BLaER1 treated with 17β-estradiol and CSF1 and Interleukin-3, amounts not matched to agents 10 nM and 100 nM (cell line): Measurements from ENCODE around the gene ATF7.
A peak's percentile ranks its signal among the peaks of the same experiment; 100 is the strongest.
"Not testable (repeated sequence)": the region's sequence is repeated elsewhere in the genome, so short reads cannot be mapped to it uniquely, and the experiment has no call there.

Source experiments
- H3K27ac ChIP-seq, 11 experiments: shearing (Covaris generic); formaldehyde crosslinking; 2 replicates each; pipeline ENCODE4 v1.8.1; 2022
- H3K27me3 ChIP-seq, 11 experiments: shearing (Covaris generic); formaldehyde crosslinking; 2 replicates each; pipeline ENCODE4 v1.8.1; 2022
- H3K36me3 ChIP-seq, 11 experiments: shearing (Covaris generic); formaldehyde crosslinking; 2 replicates each; pipeline ENCODE4 v1.8.1; 2022
- H3K4me1 ChIP-seq, 10 experiments: shearing (Covaris generic); formaldehyde crosslinking; 2 replicates each; pipeline ENCODE4 v1.8.1; 2022
- H3K4me2 ChIP-seq, 11 experiments: shearing (Covaris generic); formaldehyde crosslinking; 2 replicates each; pipeline ENCODE4 v1.8.1; 2022
- H3K4me3 ChIP-seq, 10 experiments: shearing (Covaris generic); formaldehyde crosslinking; 2 replicates each; pipeline ENCODE4 v1.8.1; 2022
- H3K9ac ChIP-seq, 11 experiments: shearing (Covaris generic); formaldehyde crosslinking; 2 replicates each; pipeline ENCODE4 v1.8.1; 2022
- H3K9me3 ChIP-seq, 11 experiments: shearing (Covaris generic); formaldehyde crosslinking; replicated peaks in 1 of 11; 2 replicates each; pipeline ENCODE4 v1.8.1; 2022
- H4K20me1 ChIP-seq, 11 experiments: shearing (Covaris generic); formaldehyde crosslinking; 2 replicates each; pipeline ENCODE4 v1.8.1; 2022
- Cebpa-rat ChIP-seq, 11 experiments: shearing (Covaris generic); IDR thresholded peaks; 2 replicates each; pipeline ENCODE4 v1.8.1; 2022

ATF7 gene

DNA sequence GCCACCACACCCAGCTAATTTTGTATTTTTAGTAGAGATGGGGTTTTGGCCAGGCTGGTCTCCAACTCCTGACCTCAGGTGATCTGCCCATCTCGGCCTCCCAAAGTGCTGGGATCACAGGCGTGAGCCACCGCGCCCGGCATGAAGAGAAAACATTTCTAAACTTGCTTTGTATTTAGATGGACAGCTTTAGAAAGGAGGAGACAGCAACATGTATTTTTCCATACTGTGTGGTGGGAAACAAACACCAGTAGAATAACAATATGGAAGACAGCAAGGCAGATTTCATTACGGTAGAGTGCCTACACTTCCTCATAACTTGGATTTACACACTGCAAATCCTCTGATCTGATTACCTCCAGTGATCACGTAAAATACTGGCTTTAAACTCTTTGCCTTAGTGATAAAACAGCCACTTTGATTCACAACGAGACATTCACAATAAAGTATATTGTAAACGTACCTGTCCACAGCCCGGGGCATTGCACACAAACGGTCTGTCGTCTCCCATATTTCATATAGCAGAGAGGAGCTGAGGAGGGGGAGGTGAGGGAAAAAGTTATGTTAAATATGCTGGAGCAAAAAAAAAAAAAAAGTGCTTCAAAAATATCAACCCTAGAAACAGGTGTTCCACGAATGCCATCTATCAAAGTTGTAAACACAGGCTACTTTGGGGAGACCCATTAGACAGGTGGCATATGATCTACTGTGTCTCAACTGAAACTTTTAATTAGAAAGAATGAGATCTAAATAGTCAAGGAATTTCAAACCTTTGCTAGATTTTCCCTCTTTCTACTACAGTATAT lies 25.5 kb downstream of the ATF7 start:
- H3K4me3 ChIP-seq = no peak overlapping the region
- H3K27me3 ChIP-seq = no peaks in the 10 kb centered on the region
- peaks cover 39 to 67% (median 51%) of the 10 kb centered on the region in 10 experiments for H3K4me1 ChIP-seq
- H3K36me3 ChIP-seq = peaks cover 10 to 38% (median 33%) of the 10 kb centered on the region in 11 experiments
- H3K4me2 ChIP-seq = peak overlapping the region; percentile 68 to 95 (median 84)
- H3K9me3 ChIP-seq = peaks cover 0 to 16% (median 11%) of the 10 kb centered on the region in 11 experiments; a peak in 11 of 22 replicates
- H3K27ac ChIP-seq = peak overlapping the region in 2 of 11 experiments; percentile 56 to 66; a peak in 5 of 22 replicates
- H4K20me1 ChIP-seq = peaks cover 0 to 52% (median 0%) of the 10 kb centered on the region in 11 experiments; a peak in 5 of 22 replicates
- H3K9ac ChIP-seq = no peak overlapping the region
- no peak for TF ChIP-seq Cebpa-rat (IDR thresholded peaks at IDR 0.05)

DNA sequence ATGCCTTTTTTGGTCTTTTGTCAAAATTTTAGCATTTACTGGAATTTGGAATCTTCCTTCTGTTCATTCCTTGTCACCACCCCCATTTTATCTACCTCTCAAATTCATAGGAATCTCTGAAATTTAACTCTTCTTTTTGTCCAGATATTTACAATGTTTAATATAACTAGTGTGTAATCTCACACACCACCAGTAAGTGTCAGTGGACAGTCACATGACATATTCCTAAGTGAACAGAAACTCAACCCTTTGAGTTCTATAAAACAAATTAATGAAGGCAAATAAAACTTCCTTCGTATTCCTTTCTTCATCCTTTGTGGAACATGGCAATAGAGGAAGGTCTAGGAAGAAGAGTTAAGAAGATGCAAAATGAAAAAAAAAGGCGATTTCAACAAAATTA lies 26.6 kb downstream of the ATF7 start:
- H3K4me3 ChIP-seq = no peak overlapping the region
- H3K9ac ChIP-seq = no peak overlapping the region
- H4K20me1 ChIP-seq = peaks cover 0 to 54% (median 0%) of the 10 kb centered on the region in 11 experiments; a peak in 5 of 22 replicates
- no peaks in the 10 kb centered on the region for H3K27me3 ChIP-seq
- no peak overlapping the region for H3K27ac ChIP-seq
- TF ChIP-seq Cebpa-rat (IDR thresholded peaks at IDR 0.05) = no peak
- no peak overlapping the region for H3K4me2 ChIP-seq
- peaks cover 0 to 16% (median 11%) of the 10 kb centered on the region in 11 experiments; a peak in 11 of 22 replicates for H3K9me3 ChIP-seq
- peaks cover 10 to 43% (median 37%) of the 10 kb centered on the region in 11 experiments for H3K36me3 ChIP-seq
- peaks cover 38 to 63% (median 50%) of the 10 kb centered on the region in 10 experiments for H3K4me1 ChIP-seq

DNA sequence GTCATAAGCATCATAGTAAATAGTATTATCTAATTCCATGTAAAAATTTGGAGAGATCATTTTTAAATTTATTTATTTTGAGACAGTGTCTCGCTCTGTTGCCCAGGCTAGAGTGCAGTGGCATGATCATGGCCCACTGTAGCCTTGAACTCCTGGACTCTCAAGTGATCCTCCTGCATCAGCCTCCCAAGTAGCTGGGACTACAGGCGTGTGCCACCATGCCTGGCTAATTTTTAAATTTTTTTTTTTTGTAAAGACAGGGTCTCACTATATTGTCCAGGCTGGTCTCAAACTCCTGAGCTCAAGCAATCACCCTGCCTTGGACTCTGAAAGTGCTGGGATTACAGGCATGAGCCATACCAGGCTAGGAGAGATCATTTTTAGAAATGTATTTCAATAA lies 27.2 kb downstream of the ATF7 start:
- H3K4me2 ChIP-seq, H3K4me3 ChIP-seq, H3K9ac ChIP-seq, H3K27ac ChIP-seq, H3K27me3 ChIP-seq: not testable (repeated sequence)
- Histone ChIP-seq H3K4me1 (peaks cover 35 to 57% (median 47%) of the 10 kb centered on the region in 10 experiments), H4K20me1 (peaks cover 0 to 51% (median 0%) of the 10 kb centered on the region in 11 experiments; a peak in 5 of 22 replicates), H3K9me3 (peaks cover 0 to 16% (median 11%) of the 10 kb centered on the region in 11 experiments; a peak in 11 of 22 replicates), H3K36me3 (peaks cover 10 to 43% (median 37%) of the 10 kb centered on the region in 11 experiments)

DNA sequence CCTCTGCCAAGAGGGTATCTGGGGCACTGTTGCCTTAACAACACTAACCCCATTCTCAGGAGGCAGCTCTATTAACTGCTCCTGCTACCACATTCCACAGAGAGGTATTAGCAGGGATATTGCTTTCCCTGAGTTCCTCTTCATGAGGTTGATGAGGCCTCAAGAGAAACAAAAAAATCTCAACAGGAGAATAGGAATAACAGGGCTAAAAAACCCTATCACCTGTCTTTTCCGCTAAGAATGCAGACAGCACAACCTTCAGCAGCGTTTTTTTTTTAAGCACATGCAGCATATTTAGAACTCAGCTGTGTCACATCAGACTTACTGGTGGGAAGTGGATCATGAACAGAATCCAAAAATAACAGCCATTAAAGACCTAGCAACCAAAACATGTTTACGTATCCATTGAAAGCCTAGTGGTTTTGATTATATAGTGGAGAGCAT lies 29.2 kb downstream of the ATF7 start:
- H3K9me3 ChIP-seq = peaks cover 0 to 16% (median 11%) of the 10 kb centered on the region in 11 experiments; a peak in 11 of 22 replicates
- H4K20me1 ChIP-seq = peaks cover 0 to 54% (median 6%) of the 10 kb centered on the region in 11 experiments; a peak in 10 of 22 replicates
- H3K27ac ChIP-seq = no peak overlapping the region
- no peak overlapping the region for H3K9ac ChIP-seq
- H3K36me3 ChIP-seq = peaks cover 10 to 54% (median 39%) of the 10 kb centered on the region in 11 experiments
- no peaks in the 10 kb centered on the region for H3K27me3 ChIP-seq
- no peak for TF ChIP-seq Cebpa-rat (IDR thresholded peaks at IDR 0.05)
- peak overlapping the region in 2 of 11 experiments; percentile 1 to 16; a peak in 3 of 22 replicates for H3K4me2 ChIP-seq
- peaks cover 14 to 39% (median 27%) of the 10 kb centered on the region in 10 experiments for H3K4me1 ChIP-seq
- no peak overlapping the region for H3K4me3 ChIP-seq

DNA sequence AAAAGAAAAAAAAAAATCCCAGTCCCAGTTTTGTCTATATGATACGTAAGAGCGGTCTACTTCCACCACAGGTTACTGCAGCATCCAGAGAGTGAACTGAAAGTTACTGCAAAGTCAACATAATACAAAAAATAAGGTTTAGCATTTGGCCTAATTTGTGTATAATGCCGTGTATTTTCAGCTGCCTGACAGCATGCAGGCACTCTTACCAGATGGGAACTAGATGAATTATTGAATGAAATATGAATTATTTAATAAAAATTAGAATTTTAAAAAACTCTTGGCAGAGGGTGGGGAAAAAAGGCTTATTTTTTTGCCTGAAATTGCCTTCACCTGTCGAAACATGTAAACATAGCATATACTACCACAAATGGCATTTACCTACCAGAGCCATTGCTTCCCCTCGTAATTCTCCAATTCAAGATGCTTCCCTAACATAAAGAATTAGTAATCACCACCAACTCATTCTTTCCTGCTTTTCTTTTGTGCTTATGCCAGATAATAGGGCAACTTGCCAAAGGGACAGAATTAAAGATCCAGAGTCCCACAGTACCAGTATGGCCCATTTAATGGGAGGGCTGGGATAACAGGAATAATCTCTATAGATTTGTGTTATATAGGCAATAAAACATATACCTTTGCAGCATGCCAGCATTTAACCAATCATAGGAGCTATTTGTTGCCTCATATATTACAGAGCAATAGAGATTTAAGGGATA lies 31.1 kb downstream of the ATF7 start:
- Histone ChIP-seq H3K4me1 (peaks cover 5 to 34% (median 13%) of the 10 kb centered on the region in 10 experiments; a peak in 15 of 20 replicates), H3K9me3 (peaks cover 0 to 16% (median 11%) of the 10 kb centered on the region in 11 experiments; a peak in 11 of 22 replicates), H4K20me1 (peaks cover 4 to 71% (median 10%) of the 10 kb centered on the region in 11 experiments; a peak in 12 of 22 replicates), H3K27me3 (no peaks in the 10 kb centered on the region), H3K4me3 (no peak overlapping the region), H3K36me3 (peaks cover 10 to 45% (median 33%) of the 10 kb centered on the region in 11 experiments; a peak in 21 of 22 replicates), H3K27ac (no peak overlapping the region), H3K4me2 (no peak overlapping the region), H3K9ac (no peak overlapping the region)
- TF ChIP-seq Cebpa-rat (IDR thresholded peaks at IDR 0.05) = no peak

DNA sequence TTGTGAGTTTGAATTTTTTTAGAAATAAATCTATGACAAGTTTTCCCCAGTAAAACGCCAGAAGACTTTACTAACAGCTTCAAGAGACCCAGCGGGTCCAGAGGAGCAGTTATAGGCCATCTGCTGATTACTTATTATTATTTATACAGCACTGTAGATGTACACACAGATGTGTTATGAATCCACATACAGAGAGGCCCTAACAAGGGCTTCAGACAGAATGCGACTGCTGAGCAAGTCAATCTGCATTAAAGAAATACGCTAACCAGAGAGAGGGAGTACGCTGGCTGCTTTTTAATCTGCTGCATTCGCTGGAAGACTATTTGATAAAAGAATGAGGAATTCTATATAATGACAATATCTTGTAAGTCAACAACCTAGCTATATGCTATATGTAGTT lies 32.5 kb downstream of the ATF7 start:
- H3K4me3 ChIP-seq = no peak overlapping the region
- no peak overlapping the region for H3K9ac ChIP-seq
- H3K27me3 ChIP-seq = no peaks in the 10 kb centered on the region
- peaks cover 0 to 14% (median 11%) of the 10 kb centered on the region in 11 experiments; a peak in 11 of 22 replicates for H3K9me3 ChIP-seq
- peaks cover 5 to 34% (median 13%) of the 10 kb centered on the region in 10 experiments; a peak in 15 of 20 replicates for H3K4me1 ChIP-seq
- H3K27ac ChIP-seq = no peak overlapping the region
- H3K4me2 ChIP-seq = no peak overlapping the region
- peaks cover 4 to 84% (median 10%) of the 10 kb centered on the region in 11 experiments; a peak in 12 of 22 replicates for H4K20me1 ChIP-seq
- H3K36me3 ChIP-seq = peaks cover 5 to 38% (median 20%) of the 10 kb centered on the region in 11 experiments; a peak in 20 of 22 replicates
- TF ChIP-seq Cebpa-rat (IDR thresholded peaks at IDR 0.05) = no peak

DNA sequence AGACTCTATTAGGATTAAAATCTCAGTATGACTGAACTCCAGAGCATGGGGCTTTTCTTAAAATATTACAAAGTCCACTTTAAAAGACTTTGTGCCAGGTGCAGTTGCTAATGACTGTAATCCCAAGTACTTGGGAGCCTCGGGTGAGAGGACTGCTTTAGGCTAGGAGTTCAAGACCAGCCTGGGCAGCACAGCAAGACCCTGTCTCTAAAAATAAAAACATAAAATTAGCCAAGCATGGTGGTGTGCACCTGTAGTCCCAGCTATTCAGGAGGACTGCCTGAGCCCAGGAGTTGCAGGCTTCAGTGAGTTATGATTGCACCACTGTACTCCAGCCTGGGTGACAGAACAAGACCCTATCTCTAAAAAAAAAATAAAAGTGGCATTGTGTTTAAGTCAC lies 33.2 kb downstream of the ATF7 start:
- Histone ChIP-seq H3K9me3 (peaks cover 0 to 9% (median 7%) of the 10 kb centered on the region in 11 experiments; a peak in 11 of 22 replicates), H3K4me3 (no peak overlapping the region), H3K4me2 (no peak overlapping the region), H3K36me3 (peaks cover under 1 to 39% (median 14%) of the 10 kb centered on the region in 11 experiments; a peak in 19 of 22 replicates), H3K4me1 (peaks cover 5 to 29% (median 10%) of the 10 kb centered on the region in 10 experiments; a peak in 15 of 20 replicates), H4K20me1 (peaks cover 4 to 86% (median 10%) of the 10 kb centered on the region in 11 experiments; a peak in 12 of 22 replicates), H3K27ac (no peak overlapping the region), H3K27me3 (no peaks in the 10 kb centered on the region), H3K9ac (no peak overlapping the region)
- no peak for TF ChIP-seq Cebpa-rat (IDR thresholded peaks at IDR 0.05)

DNA sequence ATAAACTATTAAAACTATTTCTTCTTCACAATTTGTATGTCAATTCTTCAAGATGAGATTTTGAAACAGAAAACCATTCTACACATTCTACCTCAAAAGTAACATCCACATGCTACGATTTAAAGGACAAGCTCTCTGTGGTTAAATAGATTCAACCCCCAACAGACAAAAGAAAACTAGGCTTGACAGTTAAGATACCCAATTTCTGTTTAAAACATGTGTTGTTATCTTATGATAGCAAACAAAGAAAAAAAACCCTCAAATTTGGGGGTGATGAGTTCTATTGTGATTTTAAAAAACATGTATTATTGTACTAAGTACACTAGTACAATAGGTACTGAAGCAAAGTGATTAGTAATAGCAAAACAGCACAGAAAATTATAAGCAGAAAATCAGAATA lies 33.8 kb downstream of the ATF7 start:
- Histone ChIP-seq H4K20me1 (peaks cover 4 to 81% (median 10%) of the 10 kb centered on the region in 11 experiments; a peak in 12 of 22 replicates), H3K36me3 (peaks cover 0 to 43% (median 8%) of the 10 kb centered on the region in 11 experiments; a peak in 14 of 22 replicates), H3K9me3 (peaks cover 0 to 3% (median under 1%) of the 10 kb centered on the region in 11 experiments; a peak in 7 of 22 replicates), H3K27ac (no peak overlapping the region), H3K9ac (no peak overlapping the region), H3K4me2 (no peak overlapping the region), H3K4me1 (peaks cover 5 to 24% (median 7%) of the 10 kb centered on the region in 10 experiments; a peak in 13 of 20 replicates), H3K27me3 (no peaks in the 10 kb centered on the region), H3K4me3 (no peak overlapping the region)
- TF ChIP-seq Cebpa-rat (IDR thresholded peaks at IDR 0.05) = no peak
